BE2C (cell line): ENCODE measurements around the gene MAN2B2. TPM values are rescaled to one million over a fixed set of nuclear protein-coding genes. Genes with fewer than 3 reads are reported as not detected.

ENCODE experiments used
- DNase-seq: peaks from one replicate; pipeline ENCODE4 v3.0.0-alpha.2; 2020
- H3K27me3 ChIP-seq: fragments of 250-450 bp; sonication (Bioruptor Pico); 2 replicates; pipeline ENCODE4 v1.5.1; 2020; ENCODE audit warnings: mild to moderate bottlenecking
- H3K36me3 ChIP-seq: fragments of 250-450 bp; sonication (Bioruptor Pico); 2 replicates; pipeline ENCODE4 v1.5.1; 2020; ENCODE audit warnings: mild to moderate bottlenecking
- H3K4me1 ChIP-seq: fragments of 250-450 bp; sonication (Bioruptor Pico); 2 replicates; pipeline ENCODE4 v1.5.1; 2020
- H3K4me3 ChIP-seq: 2 replicates; pipeline ENCODE4 v1.5.1; 2011; ENCODE audit warnings: low read depth, low read length
- H3K9me3 ChIP-seq: fragments of 250-450 bp; sonication (Bioruptor Pico); 2 replicates; pipeline ENCODE4 v1.5.1; 2020
- polyA plus RNA-seq: library from polyadenylated mRNA; unstranded; fragments of >200 nt; gene quantifications from one replicate; pipeline ENCODE4 v1.2.1, GENCODE V29; 2012; ENCODE audit warnings: low read depth, missing spikeins; ENCODE audit not compliant: insufficient read length, insufficient read depth
- TF ChIP-seq, protein P1 (sequence below): IDR thresholded peaks from 2 replicates; pipeline ENCODE4 v1.5.1; 2012; ENCODE audit warnings: mild to moderate bottlenecking, low read depth, low read length

Gene MAN2B2
- 1.9 TPM for polyA plus RNA-seq

DNA sequence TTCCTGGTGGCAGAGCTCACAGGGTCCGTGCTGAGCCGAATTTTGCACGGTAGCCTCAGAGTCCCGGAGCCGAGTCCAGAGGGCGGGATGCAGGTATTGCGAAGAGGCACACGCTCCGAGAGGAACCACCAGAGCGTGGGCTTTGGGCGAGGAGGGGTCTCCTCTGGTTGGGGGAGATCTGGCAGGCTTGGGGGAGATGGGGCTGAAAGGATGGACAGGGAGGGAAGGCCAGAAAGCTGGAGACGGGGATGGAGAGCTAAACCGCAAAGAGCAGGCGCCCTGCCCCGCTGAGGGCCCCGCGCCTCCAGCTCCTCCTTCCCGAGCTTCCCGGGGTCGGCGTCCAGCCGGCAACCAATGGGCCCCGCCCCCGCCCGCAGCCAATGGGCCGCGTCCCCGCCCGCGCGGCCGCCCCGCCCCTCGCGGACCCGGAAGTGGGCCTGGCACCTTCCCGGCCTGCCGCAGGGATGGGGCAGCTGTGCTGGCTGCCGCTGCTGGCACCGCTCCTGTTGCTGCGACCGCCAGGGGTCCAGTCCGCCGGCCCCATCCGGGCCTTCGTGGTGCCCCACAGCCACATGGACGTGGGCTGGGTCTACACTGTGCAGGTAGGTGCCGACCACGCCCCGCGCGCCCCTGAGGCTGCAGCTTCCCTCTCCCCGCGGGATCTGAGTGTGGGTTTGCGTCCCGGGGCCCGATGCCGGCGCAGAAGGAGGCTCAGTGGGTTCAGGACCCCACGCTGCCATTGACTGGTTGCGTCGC is at the start of gene MAN2B2:
MAN2B2 (plus strand) TSS at position 443 of the 756 bp plus-strand sequence; CDS start at position 465, 22 bp downstream.
- H3K27me3 ChIP-seq: peaks cover 7% of the 10 kb centered on the region; the same call in 1 of the 2 replicates
- TF ChIP-seq, protein P1, sequence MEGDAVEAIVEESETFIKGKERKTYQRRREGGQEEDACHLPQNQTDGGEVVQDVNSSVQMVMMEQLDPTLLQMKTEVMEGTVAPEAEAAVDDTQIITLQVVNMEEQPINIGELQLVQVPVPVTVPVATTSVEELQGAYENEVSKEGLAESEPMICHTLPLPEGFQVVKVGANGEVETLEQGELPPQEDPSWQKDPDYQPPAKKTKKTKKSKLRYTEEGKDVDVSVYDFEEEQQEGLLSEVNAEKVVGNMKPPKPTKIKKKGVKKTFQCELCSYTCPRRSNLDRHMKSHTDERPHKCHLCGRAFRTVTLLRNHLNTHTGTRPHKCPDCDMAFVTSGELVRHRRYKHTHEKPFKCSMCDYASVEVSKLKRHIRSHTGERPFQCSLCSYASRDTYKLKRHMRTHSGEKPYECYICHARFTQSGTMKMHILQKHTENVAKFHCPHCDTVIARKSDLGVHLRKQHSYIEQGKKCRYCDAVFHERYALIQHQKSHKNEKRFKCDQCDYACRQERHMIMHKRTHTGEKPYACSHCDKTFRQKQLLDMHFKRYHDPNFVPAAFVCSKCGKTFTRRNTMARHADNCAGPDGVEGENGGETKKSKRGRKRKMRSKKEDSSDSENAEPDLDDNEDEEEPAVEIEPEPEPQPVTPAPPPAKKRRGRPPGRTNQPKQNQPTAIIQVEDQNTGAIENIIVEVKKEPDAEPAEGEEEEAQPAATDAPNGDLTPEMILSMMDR: peak; percentile 26
- peak; percentile 96 for DNase-seq

DNA sequence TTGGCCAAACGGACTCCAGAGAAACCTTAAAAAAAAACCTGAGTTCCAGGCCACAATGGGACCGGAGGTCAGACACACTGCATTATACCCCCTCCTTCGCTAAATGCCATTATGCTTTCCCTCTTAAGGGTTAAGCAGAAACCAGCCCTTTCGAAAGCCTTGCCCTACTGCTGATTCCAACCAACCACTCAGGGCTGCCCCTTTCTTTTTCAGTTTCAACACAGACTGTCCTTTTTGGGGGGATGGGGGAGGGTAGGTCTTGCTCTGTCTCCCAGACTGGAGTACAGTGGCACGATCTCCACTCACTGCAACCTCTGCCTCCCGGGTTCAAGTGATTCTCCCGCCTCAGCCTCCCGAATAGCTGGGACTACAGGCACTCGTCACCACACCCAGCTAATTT is 49.5 kb upstream of the MAN2B2 start:
- TF ChIP-seq, protein P1: no peak

More for the DNA sequence above, at the start of gene MAN2B2:
- Histone ChIP-seq H3K4me3 (peak within 1 kb of the TSS; percentile 73), H3K36me3 (no peaks in the 10 kb centered on the region), H3K9me3 (no peaks in the 10 kb centered on the region), H3K4me1 (no peaks in the 10 kb centered on the region)

DNA sequence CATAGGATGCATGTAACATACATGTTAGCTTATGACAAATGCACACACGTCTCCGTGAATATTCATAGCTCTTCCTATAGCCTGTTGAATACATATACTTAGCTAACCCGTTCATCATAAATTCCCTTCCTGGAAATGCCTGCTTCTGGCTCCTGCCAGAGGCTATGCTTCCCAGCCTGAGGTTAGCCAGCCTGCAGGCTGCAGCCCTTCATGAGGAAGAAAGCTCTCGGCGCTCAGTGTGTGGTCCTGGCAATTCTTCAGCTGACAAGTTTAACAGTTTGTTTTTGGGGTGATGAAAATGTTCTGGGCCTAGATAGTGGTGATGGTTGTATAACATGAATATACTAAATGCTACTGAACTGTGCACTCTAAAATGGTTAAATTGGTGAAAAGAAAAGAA is 48.8 kb upstream of the MAN2B2 start:
- H3K27me3 ChIP-seq: no peaks in the 10 kb centered on the region

More for the DNA sequence above, 49.5 kb upstream of the MAN2B2 start:
- Histone ChIP-seq H3K36me3 (no peaks in the 10 kb centered on the region), H3K27me3 (no peaks in the 10 kb centered on the region), H3K4me1 (no peaks in the 10 kb centered on the region), H3K4me3 (no peak overlapping the region), H3K9me3 (no peaks in the 10 kb centered on the region)
- DNase-seq: no peak

DNA sequence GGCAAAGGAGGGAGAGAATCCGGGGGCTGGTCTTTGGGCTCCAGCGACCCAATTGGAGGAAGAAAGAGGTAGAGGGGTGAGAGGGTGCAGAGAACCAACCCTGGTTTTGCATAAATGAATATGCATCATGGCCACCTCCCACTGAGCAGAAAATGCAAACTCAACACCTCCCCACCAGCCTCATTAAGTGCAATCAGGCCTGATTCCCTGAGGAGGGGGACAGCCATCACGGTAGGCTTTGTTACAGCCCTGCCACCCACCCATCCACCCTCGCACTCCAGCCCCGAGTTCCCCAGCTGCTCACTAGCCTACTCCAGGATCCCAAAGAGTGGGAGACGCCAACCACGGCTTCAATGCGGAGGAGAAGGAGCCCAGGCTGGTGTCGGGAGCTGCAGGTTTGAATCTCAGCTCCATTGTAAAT is 48.3 kb upstream of the MAN2B2 start:
- no peaks in the 10 kb centered on the region for H3K4me1 ChIP-seq
- H3K9me3 ChIP-seq: no peaks in the 10 kb centered on the region
- no peaks in the 10 kb centered on the region for H3K36me3 ChIP-seq
- TF ChIP-seq, protein P1: no peak
- no peak overlapping the region for H3K4me3 ChIP-seq
- no peak for DNase-seq
- no peaks in the 10 kb centered on the region for H3K27me3 ChIP-seq

More for the DNA sequence above, 48.8 kb upstream of the MAN2B2 start:
- no peaks in the 10 kb centered on the region for H3K36me3 ChIP-seq
- H3K9me3 ChIP-seq: no peaks in the 10 kb centered on the region
- TF ChIP-seq, protein P1: no peak
- no peak for DNase-seq
- H3K4me1 ChIP-seq: no peaks in the 10 kb centered on the region
- H3K4me3 ChIP-seq: no peak overlapping the region

DNA sequence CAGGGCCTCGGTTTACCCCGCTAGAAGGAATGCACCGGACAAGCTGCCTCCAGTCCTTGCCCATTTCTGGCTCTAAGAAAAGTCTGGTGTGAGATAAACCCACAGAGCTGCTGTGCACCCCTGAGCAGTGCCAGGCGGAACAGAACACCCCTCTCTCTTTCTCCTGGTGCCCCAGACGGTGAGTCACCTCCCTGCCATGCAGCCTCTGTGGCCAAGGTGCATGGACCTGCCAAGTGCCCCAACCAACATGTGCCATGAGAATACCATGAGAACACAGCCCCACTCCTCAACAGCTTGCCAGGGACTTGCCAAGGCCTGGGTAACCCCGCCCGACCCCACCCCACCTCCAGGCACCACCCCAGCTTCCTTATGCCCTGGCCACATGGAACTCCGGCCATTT is 47.7 kb upstream of the MAN2B2 start:
- no peaks in the 10 kb centered on the region for H3K27me3 ChIP-seq
- H3K9me3 ChIP-seq: no peaks in the 10 kb centered on the region
- TF ChIP-seq, protein P1: no peak
- H3K36me3 ChIP-seq: no peaks in the 10 kb centered on the region
- H3K4me1 ChIP-seq: no peaks in the 10 kb centered on the region
- DNase-seq: no peak
- no peak overlapping the region for H3K4me3 ChIP-seq
